SH-SY5Y (cell line): ENCODE results near the gene ZNF106.

Experiments used
- GATA2 ChIP-seq: IDR thresholded peaks from 2 replicates; pipeline ENCODE4 v1.6.1; 2011; ENCODE audit warnings: mild to moderate bottlenecking, low read depth, low read length
- GATA3 ChIP-seq: IDR thresholded peaks from 2 replicates; pipeline ENCODE4 v1.6.1; 2011; ENCODE audit warnings: low read depth, mild to moderate bottlenecking, low read length, moderate library complexity

DNA sequence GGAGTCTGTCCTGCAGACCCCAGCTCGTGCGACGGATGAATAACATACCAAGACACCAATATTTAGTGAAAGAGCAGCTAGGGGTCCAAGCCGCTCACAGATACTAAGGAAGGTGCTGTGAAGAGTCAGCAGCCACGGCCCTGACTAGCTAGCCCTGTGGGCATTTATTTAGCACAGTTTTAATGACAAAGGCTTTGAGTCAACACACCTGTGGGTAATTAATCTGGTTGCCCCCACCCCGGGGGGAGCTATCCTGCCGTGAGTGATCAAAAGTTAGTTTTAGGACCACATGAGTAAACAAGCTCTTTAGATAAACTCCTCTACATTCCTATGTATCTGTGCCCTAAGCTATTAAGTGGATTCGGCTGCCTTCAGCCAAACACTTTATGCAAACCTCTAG is 112.9 kb downstream of the ZNF106 start:
- no peak for TF ChIP-seq GATA2
- TF ChIP-seq GATA3, result no peak
